Measurements from ENCODE around the gene FAR1.
"Not testable (repeated sequence)": the region's sequence is repeated elsewhere in the genome, so short reads cannot be mapped to it uniquely, and the experiment has no call there.

The FAR1 gene

GRCh38 chr11:13637125-13638069 is 31.1 kb upstream of the FAR1 start:
- TF ChIP-seq, protein P1, sequence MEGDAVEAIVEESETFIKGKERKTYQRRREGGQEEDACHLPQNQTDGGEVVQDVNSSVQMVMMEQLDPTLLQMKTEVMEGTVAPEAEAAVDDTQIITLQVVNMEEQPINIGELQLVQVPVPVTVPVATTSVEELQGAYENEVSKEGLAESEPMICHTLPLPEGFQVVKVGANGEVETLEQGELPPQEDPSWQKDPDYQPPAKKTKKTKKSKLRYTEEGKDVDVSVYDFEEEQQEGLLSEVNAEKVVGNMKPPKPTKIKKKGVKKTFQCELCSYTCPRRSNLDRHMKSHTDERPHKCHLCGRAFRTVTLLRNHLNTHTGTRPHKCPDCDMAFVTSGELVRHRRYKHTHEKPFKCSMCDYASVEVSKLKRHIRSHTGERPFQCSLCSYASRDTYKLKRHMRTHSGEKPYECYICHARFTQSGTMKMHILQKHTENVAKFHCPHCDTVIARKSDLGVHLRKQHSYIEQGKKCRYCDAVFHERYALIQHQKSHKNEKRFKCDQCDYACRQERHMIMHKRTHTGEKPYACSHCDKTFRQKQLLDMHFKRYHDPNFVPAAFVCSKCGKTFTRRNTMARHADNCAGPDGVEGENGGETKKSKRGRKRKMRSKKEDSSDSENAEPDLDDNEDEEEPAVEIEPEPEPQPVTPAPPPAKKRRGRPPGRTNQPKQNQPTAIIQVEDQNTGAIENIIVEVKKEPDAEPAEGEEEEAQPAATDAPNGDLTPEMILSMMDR (IDR thresholded peaks at IDR 0.05; ENCODE audit: low read depth, low read length): no peak
- DNase-seq (ENCODE audit: low read depth in 2 of 2): no peak
- no peak overlapping the region for H3K4me3 ChIP-seq (replicated peaks in 1 of 2; ENCODE audit: low read depth in 2 of 2, low read length in 2 of 2)

DNA sequence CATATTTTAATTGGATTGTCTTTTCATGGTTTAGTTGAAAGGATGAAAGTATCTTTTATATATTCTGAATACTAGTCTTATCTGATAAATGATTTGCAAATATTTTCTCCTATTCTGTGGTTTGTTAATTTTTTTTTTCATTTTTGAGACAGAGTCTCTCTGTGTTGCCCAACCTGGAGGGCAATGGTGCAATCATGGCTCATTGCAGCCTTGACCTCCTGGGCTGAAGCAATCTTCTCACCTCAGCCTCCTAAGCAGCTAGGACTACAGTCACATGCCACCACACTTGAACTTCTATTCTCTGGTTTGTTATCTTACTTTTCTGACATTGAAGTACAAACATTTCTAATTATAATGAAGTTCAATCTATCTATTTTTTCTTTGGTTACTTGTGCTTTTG is 30.0 kb upstream of the FAR1 start:
- DNase-seq (ENCODE audit: low read depth in 2 of 2): no peak
- TF ChIP-seq, protein P1 (IDR thresholded peaks at IDR 0.05; ENCODE audit: low read depth, low read length): no peak
- H3K4me3 ChIP-seq (replicated peaks in 1 of 2; ENCODE audit: low read depth in 2 of 2, low read length in 2 of 2): no peak overlapping the region

DNA sequence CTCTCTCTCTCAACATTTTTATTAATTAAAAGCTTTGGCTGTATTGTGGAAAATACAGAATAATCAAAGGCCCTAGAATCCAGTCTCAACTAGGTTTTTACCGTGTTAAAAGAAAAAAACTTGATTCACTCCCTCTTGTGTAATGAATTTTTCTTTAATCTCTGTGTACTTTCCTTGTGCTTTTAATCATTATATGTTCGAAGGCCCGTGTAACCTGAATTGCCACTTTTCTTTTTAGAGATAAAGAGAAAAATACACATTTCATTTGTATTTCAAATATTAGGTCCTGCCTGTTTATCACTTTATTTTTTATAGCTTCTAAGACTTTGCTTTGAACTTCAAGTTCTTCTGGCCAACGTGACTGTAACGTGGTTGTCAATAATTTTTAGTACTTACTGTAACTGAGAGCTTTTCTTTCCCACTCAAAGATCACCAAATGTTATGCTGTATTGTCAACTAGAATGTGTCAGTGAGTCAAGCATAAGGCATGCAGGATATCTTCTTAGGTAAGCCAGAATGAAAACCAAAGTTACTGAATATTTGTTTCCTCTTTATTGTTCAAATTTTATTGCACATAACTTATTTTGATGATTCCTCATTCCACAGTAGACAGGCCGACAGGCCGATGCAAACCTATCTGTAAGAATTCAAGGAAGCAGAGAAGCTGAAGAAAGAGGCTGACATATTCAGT is 23.3 kb upstream of the FAR1 start:
- H3K4me3 ChIP-seq (replicated peaks in 1 of 2; ENCODE audit: low read depth in 2 of 2, low read length in 2 of 2): no peak overlapping the region
- TF ChIP-seq, protein P1 (IDR thresholded peaks at IDR 0.05; ENCODE audit: low read depth, low read length): no peak
- peak in 1 of 2 donors; percentile 44 for DNase-seq (ENCODE audit: low read depth in 2 of 2)

- TF ChIP-seq, protein P1 (IDR thresholded peaks at IDR 0.05; ENCODE audit: low read depth, low read length): no peak
- DNase-seq (ENCODE audit: low read depth in 2 of 2): no peak
- no peak overlapping the region for H3K4me3 ChIP-seq (replicated peaks in 1 of 2; ENCODE audit: low read depth in 2 of 2, low read length in 2 of 2)
These were observed 21.1 kb upstream of the FAR1 start for GRCh38 chr11:13647391-13647790.

GRCh38 chr11:13649619-13650018 is 18.8 kb upstream of the FAR1 start:
- TF ChIP-seq, protein P1 (IDR thresholded peaks at IDR 0.05; ENCODE audit: low read depth, low read length): no peak
- no peak overlapping the region for H3K4me3 ChIP-seq (replicated peaks in 1 of 2; ENCODE audit: low read depth in 2 of 2, low read length in 2 of 2)
- no peak for DNase-seq (ENCODE audit: low read depth in 2 of 2)

- DNase-seq (ENCODE audit: low read depth in 2 of 2); H3K4me3 ChIP-seq (replicated peaks in 1 of 2; ENCODE audit: low read depth in 2 of 2, low read length in 2 of 2): not testable (repeated sequence)
These were observed 17.0 kb upstream of the FAR1 start for GRCh38 chr11:13651515-13651914.

- TF ChIP-seq, protein P1 (IDR thresholded peaks at IDR 0.05; ENCODE audit: low read depth, low read length): no peak
- no peak for DNase-seq (ENCODE audit: low read depth in 2 of 2)
- H3K4me3 ChIP-seq (replicated peaks in 1 of 2; ENCODE audit: low read depth in 2 of 2, low read length in 2 of 2): no peak overlapping the region
These were observed 7.3 kb upstream of the FAR1 start for GRCh38 chr11:13661074-13661623.
